ENCODE results near the gene ST3GAL4. TPM values are rescaled to one million over a fixed set of nuclear protein-coding genes. Genes with fewer than 3 reads are reported as not detected.

ST3GAL4 gene
- total RNA-seq, 1 experiment from 2014 or later, result 13.1 TPM

DNA sequence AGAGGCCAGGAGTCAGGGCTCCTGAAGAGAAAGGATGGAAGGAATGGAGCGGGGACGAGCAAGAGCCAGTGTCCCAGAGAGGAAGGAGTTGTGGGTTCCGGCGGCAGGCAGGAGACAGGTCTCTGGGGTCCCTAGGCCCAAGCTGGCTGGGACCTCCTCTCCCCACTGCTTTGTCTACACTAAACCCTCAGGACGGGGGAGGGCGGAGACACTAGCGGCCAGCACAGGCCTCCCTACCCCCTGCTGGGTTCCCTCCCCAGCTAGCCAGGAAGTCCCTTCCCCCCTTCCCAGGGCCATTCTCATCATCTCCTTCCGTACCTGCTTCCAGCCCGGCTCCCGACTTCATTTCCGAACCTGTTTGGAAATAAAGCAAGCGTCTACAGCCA, 79.5 kb downstream of the ST3GAL4 start:
- intact Hi-C loops (cut with micrococcal nuclease), result no loop called here
- CTCF ChIA-PET, result no interaction called here
- H3K4me2 ChIP-seq (ENCODE audit: low read length), result no peak overlapping the region

More for the DNA sequence above, 79.5 kb downstream of the ST3GAL4 start:
- RAD21 ChIA-PET (ENCODE audit: low non-redundant PET in 1 of 2, low total read pairs in 2 of 2, uncharacterized antibody in 2 of 2, unreplicated experiment in 2 of 2), result no interaction called here
- Histone ChIP-seq H3K27me3 (ENCODE audit: insufficient read depth, low read length) (no peaks in the 10 kb centered on the region), H3K9me2 (ENCODE audit: insufficient read depth) (no peaks in the 10 kb centered on the region), H3K4me1 (ENCODE audit: control insufficient read depth in 1 of 2, insufficient read depth in 2 of 2, low read length in 2 of 2) (peaks cover 0 to 10% of the 10 kb centered on the region in 2 experiments; a peak in 2 of 4 replicates), H3K79me2 (ENCODE audit: insufficient read depth, low read length) (no peaks in the 10 kb centered on the region), H4K20me1 (ENCODE audit: insufficient read depth) (no peaks in the 10 kb centered on the region), H2AFZ (ENCODE audit: low read depth, low read length, poor library complexity, severe bottlenecking) (no peak overlapping the region), H3K27ac (ENCODE audit: low read depth, low read length) (no peak overlapping the region), H3K9ac (ENCODE audit: low read length) (no peak overlapping the region), H3K9me3 (ENCODE audit: control insufficient read depth in 1 of 2, insufficient read depth in 1 of 2, low read depth in 1 of 2, low read length in 2 of 2) (no peaks in the 10 kb centered on the region), H3K36me3 (ENCODE audit: control insufficient read depth in 1 of 2, insufficient read depth in 2 of 2, low read length in 2 of 2) (no peaks in the 10 kb centered on the region), H3K4me3 (replicated peaks in 1 of 2; ENCODE audit: low read depth in 1 of 2, low read length in 2 of 2) (no peak overlapping the region)
- DNase-seq (ENCODE audit: low read depth, low spot score) (no peak), ATAC-seq (no peak)
- no TSS peak for BruUV-seq (replicated peaks)
- POLR2A ChIA-PET, result no interaction called here
- TF ChIP-seq FOSL1 (IDR thresholded peaks at IDR 0.05; ENCODE audit: low read depth), result no peak
- TF ChIP-seq EGR1 (IDR thresholded peaks at IDR 0.05; ENCODE audit: low read depth), result no peak
- no peak for TF ChIP-seq TCF7L2 (IDR thresholded peaks at IDR 0.05; ENCODE audit: borderline replicate concordance, extremely low read depth, insufficient read depth, insufficient read length)
- TF ChIP-seq JUND (IDR thresholded peaks at IDR 0.05), result no peak
- no peak for TF ChIP-seq EZH2 (IDR thresholded peaks at IDR 0.05)
- no peak for TF ChIP-seq ZNF274 (IDR thresholded peaks at IDR 0.05; ENCODE audit: low read depth, low read length)
- TF ChIP-seq SRF (IDR thresholded peaks at IDR 0.05; ENCODE audit: low read depth), result no peak
- TF ChIP-seq YY1 (IDR thresholded peaks at IDR 0.05; ENCODE audit: extremely low read depth, insufficient replicate concordance, low read depth, low read length), result no peak
- no peak for TF ChIP-seq EZH2phosphoT487 (IDR thresholded peaks at IDR 0.05; ENCODE audit: borderline replicate concordance)
- no peak for TF ChIP-seq ELF1 (IDR thresholded peaks at IDR 0.05; ENCODE audit: borderline replicate concordance, low read depth)
- TF ChIP-seq, protein P1, sequence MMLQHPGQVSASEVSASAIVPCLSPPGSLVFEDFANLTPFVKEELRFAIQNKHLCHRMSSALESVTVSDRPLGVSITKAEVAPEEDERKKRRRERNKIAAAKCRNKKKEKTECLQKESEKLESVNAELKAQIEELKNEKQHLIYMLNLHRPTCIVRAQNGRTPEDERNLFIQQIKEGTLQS (IDR thresholded peaks at IDR 0.05), result no peak
- TF ChIP-seq SIN3A (IDR thresholded peaks at IDR 0.05; ENCODE audit: low read depth), result no peak
- TF ChIP-seq CBX3 (IDR thresholded peaks at IDR 0.05; ENCODE audit: low read depth), result no peak
- TF ChIP-seq POLR2AphosphoS5 (IDR thresholded peaks at IDR 0.05; ENCODE audit: low read depth, low read length), result no peak
- no peak for TF ChIP-seq RAD21 (IDR thresholded peaks at IDR 0.05; ENCODE audit: low read depth)
- TF ChIP-seq, protein P2, sequence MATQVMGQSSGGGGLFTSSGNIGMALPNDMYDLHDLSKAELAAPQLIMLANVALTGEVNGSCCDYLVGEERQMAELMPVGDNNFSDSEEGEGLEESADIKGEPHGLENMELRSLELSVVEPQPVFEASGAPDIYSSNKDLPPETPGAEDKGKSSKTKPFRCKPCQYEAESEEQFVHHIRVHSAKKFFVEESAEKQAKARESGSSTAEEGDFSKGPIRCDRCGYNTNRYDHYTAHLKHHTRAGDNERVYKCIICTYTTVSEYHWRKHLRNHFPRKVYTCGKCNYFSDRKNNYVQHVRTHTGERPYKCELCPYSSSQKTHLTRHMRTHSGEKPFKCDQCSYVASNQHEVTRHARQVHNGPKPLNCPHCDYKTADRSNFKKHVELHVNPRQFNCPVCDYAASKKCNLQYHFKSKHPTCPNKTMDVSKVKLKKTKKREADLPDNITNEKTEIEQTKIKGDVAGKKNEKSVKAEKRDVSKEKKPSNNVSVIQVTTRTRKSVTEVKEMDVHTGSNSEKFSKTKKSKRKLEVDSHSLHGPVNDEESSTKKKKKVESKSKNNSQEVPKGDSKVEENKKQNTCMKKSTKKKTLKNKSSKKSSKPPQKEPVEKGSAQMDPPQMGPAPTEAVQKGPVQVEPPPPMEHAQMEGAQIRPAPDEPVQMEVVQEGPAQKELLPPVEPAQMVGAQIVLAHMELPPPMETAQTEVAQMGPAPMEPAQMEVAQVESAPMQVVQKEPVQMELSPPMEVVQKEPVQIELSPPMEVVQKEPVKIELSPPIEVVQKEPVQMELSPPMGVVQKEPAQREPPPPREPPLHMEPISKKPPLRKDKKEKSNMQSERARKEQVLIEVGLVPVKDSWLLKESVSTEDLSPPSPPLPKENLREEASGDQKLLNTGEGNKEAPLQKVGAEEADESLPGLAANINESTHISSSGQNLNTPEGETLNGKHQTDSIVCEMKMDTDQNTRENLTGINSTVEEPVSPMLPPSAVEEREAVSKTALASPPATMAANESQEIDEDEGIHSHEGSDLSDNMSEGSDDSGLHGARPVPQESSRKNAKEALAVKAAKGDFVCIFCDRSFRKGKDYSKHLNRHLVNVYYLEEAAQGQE (IDR thresholded peaks at IDR 0.05; ENCODE audit: low read depth), result no peak
- TF ChIP-seq, protein P3, sequence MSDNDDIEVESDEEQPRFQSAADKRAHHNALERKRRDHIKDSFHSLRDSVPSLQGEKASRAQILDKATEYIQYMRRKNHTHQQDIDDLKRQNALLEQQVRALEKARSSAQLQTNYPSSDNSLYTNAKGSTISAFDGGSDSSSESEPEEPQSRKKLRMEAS (IDR thresholded peaks at IDR 0.05), result no peak
- TF ChIP-seq ZFX (IDR thresholded peaks at IDR 0.05), result no peak
- TF ChIP-seq SP1 (IDR thresholded peaks at IDR 0.05; ENCODE audit: low read depth), result no peak

Measured in HCT116 (cell line).